GM12801 (cell line): ENCODE data around the gene GPR12.

Source experiments
- TF ChIP-seq, protein P1 (sequence below): IDR thresholded peaks from one replicate; pipeline ENCODE4 v1.5.1; 2011; ENCODE audit warnings: control low read depth; ENCODE audit not compliant: insufficient read length; ENCODE audit errors: extremely low read depth

Gene GPR12

DNA sequence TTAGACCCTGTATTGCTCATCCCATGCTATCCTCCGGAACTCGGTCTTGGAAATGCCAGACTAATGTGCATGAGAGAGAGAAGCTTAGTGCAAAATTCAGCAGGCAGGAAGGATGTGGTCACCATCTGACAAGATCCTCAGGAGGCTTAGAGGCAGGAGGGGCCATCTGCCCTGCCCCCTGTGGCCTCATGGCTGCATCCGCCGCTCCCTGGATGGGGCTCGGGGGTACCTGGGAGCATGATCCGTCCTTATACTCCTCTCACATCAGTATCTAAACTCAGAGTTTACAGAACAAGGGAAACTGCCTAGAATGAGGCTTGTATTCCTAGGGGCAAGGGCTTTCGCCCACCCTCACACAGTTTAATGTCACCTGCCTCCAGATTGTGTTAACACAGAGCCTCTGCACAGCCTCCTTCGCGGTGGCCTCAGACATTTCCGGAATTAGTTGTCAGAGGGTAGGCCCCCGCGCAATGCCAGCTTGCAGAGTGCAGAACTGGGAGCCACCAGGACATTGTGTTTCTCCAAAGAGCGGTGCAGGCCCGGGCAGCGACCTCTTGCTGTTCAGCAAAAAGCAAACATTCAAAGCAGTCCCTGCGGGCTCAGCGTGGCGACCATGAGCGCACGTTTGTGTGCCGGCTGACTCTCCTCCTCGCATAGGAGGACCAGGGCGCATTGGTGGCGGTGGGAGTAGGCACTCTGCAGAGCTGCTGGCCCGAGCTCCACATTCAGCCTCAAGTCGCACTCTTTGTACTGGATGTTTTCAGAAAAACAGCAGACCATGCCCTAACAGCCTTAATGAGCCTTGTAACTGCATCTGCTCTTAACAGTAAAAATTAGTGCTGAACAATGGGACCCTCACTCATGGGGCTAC lies 39.1 kb downstream of the GPR12 start:
- TF ChIP-seq, protein P1, sequence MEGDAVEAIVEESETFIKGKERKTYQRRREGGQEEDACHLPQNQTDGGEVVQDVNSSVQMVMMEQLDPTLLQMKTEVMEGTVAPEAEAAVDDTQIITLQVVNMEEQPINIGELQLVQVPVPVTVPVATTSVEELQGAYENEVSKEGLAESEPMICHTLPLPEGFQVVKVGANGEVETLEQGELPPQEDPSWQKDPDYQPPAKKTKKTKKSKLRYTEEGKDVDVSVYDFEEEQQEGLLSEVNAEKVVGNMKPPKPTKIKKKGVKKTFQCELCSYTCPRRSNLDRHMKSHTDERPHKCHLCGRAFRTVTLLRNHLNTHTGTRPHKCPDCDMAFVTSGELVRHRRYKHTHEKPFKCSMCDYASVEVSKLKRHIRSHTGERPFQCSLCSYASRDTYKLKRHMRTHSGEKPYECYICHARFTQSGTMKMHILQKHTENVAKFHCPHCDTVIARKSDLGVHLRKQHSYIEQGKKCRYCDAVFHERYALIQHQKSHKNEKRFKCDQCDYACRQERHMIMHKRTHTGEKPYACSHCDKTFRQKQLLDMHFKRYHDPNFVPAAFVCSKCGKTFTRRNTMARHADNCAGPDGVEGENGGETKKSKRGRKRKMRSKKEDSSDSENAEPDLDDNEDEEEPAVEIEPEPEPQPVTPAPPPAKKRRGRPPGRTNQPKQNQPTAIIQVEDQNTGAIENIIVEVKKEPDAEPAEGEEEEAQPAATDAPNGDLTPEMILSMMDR = no peak

DNA sequence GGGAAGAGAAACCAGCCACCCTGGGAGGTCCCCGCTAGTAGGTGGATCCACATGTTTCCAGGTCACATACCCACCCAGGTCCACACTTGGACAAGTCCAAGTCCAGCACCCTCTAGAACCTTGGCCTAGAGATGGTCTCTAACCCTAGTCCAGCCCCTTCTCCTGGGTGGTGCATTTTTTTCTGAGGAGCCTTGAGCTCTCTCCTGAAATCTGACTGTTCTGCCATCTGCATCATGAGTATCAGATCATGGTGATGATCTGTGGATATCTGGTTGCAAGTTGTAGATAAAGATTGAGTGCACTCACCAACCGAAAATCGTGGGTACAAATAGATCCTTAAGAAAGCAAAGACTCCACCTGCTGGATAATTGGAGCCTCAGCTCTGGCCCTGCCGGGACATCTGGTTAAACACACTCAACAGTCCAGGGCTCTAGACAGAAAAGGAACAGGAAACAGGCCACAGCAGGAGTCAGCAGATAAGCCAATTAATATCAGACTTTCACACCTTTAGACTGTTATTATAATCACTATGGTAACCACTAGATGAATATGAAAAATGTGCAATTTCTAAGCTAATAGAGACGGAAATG lies 41.1 kb downstream of the GPR12 start:
- TF ChIP-seq, protein P1 = no peak

GRCh38 chr13:26718872-26719271 lies 41.7 kb downstream of the GPR12 start:
- TF ChIP-seq, protein P1 = no peak

DNA sequence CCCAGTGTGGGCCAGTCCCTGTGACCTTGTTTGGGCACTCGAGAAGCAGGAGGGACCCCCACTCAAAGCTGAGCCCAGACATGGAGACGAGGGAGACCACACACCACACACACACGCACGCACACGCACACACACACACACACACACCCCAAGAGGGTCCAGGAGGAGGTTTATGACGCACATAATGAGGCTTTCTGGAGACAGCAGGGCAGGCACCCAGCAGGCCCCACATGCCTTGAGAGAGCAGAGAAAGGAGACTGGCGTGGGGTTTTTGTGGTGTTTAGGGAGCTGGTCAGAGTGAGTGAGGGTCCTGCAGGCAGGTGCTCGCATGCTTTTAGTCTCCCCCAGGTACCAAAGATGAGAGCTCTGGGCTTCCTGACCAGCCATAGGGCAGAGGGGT lies 42.4 kb downstream of the GPR12 start:
- TF ChIP-seq, protein P1 = no peak

GRCh38 chr13:26716984-26717383 lies 43.6 kb downstream of the GPR12 start:
- TF ChIP-seq, protein P1 = no peak

DNA sequence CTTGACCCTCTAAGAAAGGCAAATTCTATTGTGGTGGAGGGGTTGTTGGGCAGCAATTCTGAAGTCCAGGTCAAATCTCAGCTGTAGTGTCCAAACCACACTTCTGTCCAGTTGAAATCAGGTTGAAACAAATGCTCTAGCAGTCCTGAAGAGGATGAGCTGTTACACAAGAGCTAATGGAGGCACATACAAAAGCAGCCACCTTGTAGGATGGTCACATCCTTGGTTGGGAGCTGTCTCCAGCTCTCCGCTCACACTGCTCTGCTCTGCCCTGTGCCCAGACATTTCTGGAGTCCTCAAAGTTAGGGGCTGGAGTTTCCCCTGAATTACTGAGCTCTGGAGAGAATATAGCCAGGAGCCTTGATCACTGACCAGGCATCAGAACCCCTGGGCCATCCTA lies 47.2 kb downstream of the GPR12 start:
- TF ChIP-seq, protein P1 = no peak

DNA sequence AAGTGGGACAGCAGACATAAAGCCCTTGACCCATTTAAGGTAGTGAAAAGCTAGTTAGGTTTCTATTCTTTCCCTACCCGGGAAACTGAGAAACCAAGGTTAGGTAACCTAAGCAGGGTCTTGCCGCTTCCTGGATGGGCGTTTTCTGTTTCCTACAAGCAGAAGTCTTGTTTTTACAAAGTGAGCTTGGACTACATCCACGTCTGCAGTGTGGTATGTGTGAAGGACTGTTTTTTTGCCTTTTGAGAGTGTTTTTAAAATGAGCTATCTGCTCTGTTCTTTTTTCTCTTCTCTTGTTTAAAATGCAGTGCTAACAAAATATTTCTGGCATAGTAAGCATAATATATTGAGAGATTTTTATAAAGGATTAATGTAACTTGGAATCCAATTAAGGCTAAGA lies 49.4 kb downstream of the GPR12 start:
- TF ChIP-seq, protein P1 = no peak
